M059J (cell line): ENCODE measurements around the gene MTHFD1L. TPM values are rescaled to one million over a fixed set of nuclear protein-coding genes. Genes with fewer than 3 reads are reported as not detected.
"Not testable (repeated sequence)": the region's sequence is repeated elsewhere in the genome, so short reads cannot be mapped to it uniquely, and the experiment has no call there.

Experiments used
- DNase-seq: peaks from one replicate; pipeline ENCODE4 v3.0.0-alpha.2; 2012; ENCODE audit warnings: low read depth
- total RNA-seq: library from RNA; depleted of rRNA; stranded (reverse); fragments of >200 nt; shearing (Covaris generic); gene quantifications from 2 replicates; pipeline ENCODE4 v1.2.3, GENCODE V29; 2014

The MTHFD1L gene
- total RNA-seq, 1 experiment from 2014 or later: 10.9 TPM

DNA sequence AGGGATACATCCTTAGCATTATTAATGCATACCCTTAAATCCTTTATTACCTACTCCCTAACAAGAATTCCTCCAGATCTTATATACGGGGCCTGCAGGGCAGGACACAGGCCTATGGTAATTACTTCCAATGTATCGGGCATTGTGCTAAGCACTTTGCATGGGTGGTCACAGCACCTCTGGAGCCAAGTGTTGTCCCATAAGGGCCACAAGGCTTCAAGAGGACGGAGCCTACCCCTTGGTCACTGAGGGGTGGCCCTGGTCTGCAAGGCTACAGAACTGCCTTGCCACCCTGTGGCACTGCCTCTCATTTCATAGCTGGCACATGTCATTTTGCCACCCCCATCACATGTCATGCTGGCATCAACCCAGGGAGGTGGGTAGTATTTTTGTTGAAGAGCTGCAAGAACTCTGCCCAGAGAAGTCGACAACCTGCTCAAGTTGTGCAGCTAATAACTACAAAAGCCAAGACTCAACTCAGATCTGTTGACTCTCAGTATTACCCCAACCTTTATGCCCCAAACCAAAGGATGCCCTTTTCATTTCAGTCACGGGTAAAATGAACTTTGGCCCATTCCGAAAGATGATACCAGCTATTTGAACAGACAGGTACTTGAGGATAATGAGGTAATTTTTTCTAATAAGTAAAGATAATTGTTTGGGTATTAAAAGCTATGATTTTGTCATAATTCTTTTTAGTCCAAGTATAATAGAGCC lies 230.2 kb downstream of the MTHFD1L start:
- no peak for DNase-seq

DNA sequence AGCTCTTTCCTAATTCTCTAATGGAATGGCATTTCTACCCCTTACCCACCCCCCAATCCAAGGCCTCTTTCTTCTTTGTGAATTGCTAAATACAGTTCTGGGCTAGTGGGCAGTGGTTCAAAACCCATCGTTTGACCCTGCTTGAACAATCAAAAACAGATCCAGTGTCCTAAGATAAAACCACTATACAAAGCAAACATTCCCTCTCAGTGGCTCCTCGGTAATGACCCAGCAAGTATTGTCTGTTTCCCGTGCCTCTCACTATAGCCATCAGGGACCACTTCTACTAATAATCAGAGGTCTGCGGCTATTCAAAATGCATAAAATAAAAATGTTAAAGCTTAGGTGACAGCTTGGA lies 230.7 kb downstream of the MTHFD1L start:
- DNase-seq: no peak

DNA sequence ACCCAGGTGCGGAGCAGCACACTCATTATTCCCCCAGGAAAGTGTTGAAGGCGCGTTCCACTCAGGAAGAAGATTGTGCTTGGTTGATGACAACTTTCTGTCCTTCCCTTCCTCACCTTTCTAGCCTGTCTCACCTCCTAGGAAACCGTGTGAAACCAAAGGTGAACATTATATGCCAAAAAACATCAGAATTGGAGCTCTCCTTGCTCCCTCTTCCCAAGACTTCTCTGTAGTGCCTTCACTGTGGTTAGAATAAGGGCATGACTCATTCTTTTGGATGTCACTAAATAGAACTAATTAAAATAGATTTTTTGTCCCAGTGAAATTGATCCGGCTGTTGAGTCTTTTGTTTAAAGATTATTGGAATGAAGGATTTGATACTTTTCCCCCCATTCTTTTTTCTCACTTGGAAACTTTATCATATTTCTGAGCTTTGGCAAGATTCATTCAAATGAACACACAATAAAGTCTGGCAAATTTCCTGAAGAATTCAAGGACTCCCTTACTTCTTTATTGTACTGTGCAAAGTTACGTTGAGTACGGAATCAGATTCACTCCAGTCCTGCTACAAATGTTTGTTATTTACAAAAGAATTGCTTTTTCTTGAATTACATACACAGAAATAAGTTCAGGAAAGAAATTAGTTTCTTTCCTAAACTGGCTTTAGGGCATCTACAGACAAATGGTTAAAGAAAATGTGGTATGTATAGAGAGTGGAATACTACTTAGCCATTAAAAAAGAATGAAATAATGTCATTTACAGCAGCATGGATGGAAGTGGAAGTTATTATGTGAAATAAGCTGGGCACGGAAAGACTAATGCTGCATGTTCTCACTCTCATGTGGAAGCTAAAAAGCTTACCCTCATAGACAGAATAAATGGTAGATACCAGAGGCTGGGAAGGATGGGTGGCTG lies 231.4 kb downstream of the MTHFD1L start:
- DNase-seq: peak; percentile 53

DNA sequence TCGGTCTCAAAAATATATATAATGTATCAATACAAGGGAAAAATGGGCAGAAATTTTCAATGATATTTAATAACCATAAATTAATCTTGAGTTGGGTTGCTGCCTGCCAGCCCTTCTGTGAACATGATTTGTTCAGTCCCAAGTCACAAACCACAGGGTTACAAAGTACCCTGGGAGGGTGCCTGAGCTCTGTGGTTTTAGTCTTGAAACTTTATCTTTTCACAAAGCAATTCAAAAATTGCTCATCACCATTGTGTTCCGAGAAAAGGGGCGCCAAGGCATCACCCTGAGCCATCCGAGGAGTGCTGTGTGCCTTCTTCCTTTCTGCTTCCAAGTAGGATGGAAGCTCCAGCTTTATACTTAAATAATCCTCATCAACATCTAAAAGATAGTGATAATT lies 232.7 kb downstream of the MTHFD1L start:
- peak; percentile 50 for DNase-seq

DNA sequence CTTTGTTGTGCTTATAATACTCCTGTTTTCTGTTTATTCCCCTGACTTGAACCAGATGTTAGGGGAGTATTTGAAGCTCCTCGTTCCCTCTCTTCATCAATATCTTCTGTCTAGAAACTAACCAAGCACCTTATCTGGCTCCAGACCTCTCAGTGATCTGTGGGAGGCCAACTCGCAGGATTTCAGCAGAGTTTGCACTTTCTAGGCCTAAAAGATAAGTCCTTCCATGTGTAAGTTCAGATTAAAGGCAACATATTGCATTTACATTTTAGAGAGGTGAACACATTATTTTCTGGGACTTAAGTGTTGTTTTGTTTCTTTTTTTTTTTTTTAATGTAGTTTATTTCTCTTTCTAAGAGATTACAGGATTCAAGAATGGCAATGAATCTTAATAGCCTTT lies 234.8 kb downstream of the MTHFD1L start:
- DNase-seq: no peak

DNA sequence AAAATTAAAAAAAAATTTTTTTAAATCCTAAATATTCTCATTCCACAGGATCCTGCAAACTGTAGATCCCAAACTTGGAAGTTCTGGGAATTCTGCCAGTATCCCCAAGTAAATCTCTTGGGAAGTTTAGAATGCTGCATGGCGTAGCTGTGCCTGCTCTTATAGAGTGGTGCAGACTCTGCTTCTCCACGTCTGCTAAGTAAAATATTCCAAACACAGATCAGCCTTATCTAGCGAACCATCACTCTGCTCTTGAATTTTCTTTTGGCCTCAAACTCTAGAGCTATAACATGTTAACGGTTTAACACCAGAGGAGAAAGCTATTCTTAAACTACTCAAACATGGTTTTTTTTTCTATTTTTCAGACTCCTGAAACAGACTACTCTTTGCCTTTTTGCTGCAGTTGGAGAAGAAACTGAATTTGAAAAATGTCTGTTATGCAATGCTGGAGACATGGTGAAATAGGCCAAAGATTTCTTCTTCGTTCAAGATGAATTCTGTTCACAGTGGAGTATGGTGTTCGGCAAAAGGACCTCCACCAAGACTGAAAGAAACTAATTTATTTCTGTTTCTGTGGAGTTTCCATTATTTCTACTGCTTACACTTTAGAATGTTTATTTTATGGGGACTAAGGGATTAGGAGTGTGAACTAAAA lies 235.8 kb downstream of the MTHFD1L start:
- DNase-seq: no peak

DNA sequence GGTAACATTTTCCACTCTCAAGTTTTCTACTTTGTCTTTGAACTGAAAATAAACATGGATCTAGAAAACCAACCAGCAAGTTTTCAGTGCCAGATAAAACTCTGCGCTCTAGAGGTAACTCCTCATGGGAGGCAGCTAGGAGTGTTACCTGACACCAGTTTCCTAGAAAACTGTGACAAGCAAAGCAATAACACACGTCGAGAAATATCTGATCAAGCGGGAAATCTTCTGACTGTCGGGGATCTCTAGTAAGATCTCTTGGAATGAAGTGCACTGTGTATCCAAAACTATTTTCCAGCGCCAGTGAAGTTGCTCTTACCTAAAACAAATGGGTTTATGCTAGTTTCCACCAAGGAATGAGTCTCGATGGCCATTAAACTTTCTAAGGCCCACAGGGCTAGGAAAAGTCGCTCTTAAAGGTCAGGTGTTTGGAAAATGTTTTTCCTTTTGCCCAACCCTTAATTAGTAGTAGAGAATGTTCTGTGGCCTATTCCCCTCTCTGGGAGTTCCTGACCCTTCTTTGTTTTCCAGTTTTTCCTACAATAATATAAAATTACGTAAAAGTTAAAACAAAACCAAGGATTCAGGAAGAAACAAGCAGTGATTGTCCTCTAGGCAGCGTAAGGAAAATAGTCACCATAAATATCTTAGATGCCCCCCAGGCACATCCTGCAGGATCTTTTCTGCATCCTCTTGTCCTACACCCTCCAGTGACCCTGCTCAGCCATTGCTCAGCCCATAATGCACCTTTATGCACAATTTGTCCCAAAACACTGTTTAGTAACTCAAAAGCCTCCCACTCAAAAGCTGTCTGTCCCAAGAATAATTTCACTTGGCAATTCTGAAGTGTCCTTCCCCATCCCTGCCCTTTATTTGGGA lies 236.6 kb downstream of the MTHFD1L start:
- DNase-seq: no peak

DNA sequence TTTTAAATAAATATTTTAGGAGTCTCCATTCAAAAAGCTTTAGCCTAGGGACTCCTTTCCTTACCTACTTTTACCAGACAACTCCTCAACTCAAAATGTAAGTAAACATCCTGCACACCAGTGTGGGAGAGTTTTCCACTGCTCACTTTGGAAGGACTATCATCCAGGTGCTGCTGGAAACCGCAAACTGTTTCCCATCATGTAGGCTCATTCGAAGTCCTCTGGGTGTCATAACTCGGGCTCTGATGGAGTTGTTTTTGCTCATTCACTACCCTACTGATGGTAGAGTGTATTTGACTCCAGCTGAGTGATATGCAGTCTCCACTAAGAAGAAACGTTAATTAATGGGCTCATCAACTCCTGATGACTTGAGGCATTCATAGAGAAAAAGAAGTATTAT lies 237.8 kb downstream of the MTHFD1L start:
- no peak for DNase-seq

DNA sequence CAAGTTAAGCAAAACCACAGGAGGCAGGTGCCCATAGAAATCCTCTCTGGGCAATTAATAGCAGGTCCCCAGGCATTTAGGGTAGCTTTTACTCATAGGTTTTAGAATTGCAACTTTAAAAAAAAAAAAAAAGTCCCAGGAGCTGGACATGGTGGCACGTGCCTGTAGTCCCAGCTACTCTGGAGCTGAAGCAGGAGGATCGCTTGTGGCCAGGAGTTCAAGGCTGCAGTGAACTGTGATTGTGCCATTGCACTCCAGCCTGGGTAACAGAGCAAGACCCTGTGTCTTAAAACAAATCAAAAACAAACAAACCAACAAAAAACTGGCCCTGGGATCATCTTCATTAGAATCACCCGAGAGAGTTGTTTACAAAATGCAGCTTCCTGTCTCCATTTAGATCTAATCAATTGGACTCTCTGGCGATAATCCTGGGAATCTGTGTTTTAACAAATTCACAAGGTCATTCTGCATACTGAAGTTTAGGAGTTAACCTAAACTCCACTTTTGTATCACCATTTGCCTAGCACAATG lies 242.5 kb downstream of the MTHFD1L start:
- no peak for DNase-seq

DNA sequence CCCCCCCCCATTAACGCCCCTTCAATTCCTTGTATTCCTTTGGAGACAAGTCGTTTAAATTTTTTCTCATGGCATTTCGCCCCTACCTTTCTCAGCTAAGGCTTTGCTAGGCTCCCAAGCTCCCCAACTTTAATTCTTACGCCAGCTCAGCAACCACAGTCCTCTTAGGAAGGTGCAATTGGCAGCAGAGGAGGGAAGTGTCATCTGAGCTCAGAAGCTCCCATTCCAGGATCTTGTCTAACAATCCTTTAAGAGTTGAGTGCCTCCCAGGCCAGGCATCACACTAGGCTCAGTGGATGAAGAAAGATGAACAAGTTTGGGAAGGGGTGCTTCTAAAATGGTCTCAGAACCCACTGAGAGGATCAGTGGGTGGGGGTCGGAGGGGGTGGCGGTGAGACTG lies 243.0 kb downstream of the MTHFD1L start:
- peak; percentile 9 for DNase-seq

DNA sequence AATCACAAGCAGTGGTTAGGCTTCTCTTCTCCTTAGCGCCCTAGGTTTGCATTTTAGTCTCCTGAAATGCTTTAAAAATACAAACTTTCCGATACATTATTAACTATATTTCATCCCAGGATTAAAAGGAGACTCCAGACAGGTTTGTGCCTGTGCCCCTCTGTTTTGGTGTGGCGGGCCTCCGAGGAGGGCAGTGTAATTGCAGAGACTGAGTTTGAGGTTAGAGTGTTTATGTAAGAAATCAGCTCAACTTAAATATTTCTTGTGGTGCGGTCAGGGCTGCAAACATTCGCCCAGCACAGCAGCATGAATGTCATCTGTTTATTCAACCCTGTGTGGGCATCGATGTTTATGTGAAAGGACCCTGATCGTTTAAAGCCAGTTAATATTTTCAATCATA lies 243.9 kb downstream of the MTHFD1L start:
- DNase-seq: peak; percentile 27

DNA sequence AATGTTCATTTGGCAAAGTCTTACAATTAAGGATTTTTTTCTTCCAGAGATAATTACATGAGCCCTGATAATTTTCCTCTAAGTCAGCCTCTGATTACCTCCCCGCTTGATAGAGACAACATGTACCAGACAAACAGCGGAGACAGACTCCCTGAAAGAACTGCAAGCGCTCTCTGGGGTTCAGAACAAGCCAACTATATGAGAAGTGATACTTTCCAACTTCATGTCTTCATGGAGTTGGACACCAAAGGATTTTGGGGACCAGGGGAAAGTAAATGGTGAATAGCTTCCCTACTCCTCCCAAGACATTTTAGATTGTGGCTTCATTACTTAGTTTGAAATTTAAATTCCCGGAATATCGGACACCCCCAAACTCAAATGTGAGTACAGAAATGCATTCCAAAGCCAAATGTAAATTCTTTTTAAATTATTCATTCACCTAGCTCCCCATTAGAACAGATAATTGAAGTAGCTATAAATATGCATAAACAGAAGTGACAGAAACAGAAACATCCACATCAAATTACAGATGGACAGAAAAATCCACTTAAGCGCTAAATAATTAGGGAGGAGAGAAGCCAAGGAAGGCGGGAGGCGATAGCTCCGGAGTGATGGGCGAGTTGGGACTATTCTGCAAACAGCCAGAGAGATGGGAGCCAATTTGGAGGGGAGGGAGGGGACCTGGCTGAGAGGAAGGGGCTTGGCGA lies 244.5 kb downstream of the MTHFD1L start:
- DNase-seq: no peak

DNA sequence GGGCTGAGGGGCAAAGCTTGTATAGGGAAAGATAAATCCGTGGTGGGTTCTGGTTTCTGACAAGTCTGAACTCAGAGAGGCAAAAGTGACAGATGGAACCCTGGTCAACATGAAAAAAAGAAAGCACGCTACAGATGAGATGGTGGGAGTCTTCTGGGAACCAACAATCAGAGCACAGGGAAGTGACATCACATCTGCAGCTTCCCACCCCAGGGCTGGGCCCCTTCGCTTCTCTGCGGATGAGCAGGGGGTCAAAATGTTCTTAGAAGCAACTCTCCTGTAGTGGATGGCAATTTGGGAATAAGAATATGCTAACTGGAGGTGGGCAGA lies 245.0 kb downstream of the MTHFD1L start:
- no peak for DNase-seq

DNA sequence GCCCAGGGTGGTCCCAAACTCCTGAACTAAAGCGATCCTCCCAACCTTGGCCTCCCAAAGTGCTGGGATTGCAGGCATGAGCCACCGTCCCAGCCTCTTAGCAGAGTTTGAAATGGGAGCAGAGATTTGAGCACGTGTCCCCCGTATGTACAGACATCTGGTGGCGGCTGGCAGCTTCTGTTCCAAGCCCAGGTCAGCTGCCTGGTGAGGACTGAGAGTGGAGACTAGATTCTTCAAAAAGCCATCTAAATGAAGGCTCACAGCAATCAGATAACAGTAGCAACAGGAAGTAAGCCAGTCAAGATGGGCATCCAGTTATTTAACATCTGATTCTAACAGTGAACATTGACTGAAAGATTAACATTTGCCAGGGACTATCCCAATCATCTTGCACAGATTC lies 246.2 kb downstream of the MTHFD1L start:
- DNase-seq: no peak

DNA sequence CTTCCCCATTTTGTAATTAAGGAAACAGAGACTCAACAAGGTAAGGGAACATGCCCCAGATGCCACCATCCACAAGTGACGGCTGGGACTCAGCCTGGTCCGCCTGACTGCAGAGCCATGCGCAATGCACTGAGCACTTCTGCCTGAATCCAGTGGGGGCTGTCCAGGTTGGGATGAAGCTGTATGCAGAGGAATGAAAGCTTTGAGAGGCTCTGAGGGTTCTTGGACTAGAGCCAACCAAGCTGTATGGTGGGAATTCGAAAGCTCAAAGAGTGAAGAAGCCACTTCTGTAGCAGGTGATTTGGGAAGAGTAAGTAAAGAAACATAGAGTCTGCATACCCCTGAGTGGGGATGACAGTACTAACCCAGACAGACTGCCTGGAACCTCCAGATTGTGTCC lies 246.6 kb downstream of the MTHFD1L start:
- DNase-seq: no peak

DNA sequence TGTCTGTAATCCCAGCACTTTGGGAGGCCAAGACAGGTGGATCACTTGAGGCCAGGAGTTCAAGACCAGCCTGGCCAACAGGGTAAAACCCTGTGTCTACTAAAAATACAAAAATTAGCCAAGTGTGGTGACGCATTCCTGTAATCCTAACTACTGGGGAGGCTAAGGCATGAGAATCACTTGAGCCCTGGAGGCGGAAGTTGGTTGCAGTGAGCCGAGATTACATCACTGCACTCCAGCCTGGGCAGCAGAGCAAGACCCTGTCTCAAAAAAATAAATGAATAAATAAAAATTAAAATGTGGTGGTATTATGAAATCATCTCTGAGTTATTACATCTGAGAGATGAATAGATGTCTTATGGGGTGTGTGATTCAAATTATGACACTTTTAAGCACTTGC lies 247.4 kb downstream of the MTHFD1L start:
- not testable (repeated sequence) for DNase-seq

DNA sequence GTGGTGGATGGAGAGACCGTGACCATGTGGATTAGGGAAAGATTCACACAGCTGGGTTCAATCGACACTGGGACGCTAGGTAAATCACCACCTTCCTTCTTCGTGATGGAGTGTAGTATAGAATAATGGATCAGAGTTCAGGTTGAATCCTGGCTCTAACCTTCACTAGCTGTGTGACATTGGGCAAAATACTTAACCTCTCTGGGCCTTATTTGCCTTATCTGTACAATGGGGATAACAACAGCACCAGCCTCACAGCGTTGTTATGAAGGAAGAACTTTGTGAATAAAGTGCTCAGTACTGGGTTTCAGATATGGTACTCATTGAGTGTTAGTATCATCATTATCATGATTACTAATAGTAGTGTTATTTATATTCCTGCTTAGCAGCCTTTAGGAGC lies 248.1 kb downstream of the MTHFD1L start:
- DNase-seq: no peak

DNA sequence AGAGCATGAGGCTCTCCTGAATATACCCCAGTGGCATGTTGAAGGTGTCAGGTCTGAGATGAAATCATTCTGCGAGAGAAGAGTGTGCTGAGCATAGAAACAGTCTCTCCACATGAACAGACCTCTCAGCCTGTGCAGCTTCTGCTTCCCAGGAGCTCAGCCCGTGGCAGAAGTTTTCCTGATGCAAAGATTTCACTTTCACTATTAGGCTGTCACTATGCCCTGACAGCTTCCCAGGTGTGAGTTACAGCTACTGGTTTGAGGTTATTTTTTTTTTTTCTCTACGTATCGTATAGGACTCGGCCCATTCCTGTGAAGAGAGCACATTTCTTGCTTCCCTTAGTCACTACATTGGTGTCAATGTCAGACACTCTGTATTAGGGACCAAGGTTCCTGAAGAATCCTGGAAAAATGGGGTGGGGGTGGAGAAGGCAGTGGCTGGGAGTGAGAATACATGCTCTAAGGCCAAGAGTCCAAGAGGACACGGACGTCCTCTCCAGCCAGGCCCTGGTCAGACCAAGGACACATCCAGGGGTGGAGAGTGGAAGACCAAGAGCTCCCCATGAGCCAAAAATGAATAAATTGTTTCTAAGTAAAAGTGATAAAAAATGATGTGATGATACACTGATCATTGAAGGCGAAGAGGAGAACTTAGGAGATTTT lies 253.1 kb downstream of the MTHFD1L start:
- no peak for DNase-seq

DNA sequence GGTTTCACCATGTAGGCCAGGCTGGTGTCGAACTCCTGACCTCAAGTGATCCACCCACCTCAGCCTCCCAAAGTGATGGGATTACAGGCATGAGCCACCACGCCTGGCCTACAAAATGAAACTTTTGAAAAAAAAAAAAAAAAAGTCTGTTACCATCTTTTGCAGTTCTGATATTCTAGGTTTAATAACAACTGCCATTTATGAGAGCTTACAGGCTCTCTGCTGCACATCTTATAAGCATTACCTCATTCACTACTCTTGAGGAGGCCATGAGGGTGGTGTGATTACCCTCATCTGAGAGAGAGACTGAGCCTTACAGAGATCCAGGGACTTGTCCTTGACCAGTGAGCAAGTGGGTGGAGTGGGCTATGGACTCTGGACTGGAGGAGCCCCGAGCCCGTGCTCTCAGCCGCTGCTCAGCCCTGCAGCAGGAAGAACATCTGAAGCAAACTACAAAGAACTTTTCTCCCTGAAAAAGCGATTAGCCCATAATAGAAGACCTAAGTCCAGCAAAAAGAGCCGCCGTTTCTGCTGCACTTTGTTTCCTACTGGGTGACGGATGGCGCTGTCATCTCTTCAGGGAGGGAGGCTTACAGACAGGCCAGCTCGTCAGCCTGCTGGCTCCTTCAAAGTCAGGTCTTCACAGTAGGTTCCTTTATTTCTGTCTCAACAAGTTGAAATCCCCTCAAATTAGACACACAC lies 254.5 kb downstream of the MTHFD1L start:
- no peak for DNase-seq

DNA sequence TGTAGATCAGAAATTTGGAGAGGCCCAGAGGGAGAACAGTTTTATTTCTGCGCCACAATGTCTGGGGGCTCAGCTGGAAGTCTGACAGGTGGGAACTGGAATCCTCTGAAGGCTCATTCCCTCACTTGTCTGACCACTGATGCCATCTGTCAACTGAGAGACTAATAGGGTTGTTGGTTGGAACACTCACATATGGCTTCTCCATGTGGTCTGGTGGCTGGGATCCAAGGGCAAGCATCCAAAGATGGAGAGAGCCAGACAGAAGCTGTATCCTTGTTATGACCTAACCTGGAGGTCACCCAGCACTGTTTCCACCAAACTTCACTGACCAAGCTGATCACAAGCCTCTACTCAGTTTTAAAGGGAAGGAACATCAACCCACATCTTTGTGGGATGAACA lies 256.4 kb downstream of the MTHFD1L start:
- no peak for DNase-seq
